Ovary (tissue), 9 donors: ENCODE results near the gene HDAC7. TPM values are rescaled to one million over a fixed set of nuclear protein-coding genes. Genes with fewer than 3 reads are reported as not detected.

Experiments
- DNase-seq, 5 donors: peaks; one replicate each; pipeline ENCODE4 v3.0.0-alpha.2; 2019 to 2020
- H3K27ac ChIP-seq, 2 donors: fragments of 200-600 bp; one replicate each; pipeline versions ENCODE4 v1.5.1 to v1.8.0; 2019 to 2022
- H3K27me3 ChIP-seq: fragments of 200-600 bp; one replicate; pipeline ENCODE4 v1.8.0; 2022
- H3K36me3 ChIP-seq: fragments of 200-600 bp; sonication (generic); one replicate; pipeline ENCODE4 v1.5.1; 2019
- H3K4me1 ChIP-seq: one replicate; pipeline ENCODE4 v1.8.1; 2013; ENCODE audit warnings: mild to moderate bottlenecking, moderate library complexity; ENCODE audit not compliant: insufficient read depth
- H3K4me3 ChIP-seq: fragments of 200-600 bp; sonication (generic); one replicate; pipeline ENCODE4 v1.5.1; 2017
- H3K9me3 ChIP-seq, 2 donors: fragments of 200-600 bp in 1 of 2; sonication (generic) in 1 of 2; one replicate each; pipeline versions ENCODE4 v1.5.1 to v1.8.1; 2013 to 2019; ENCODE audit warnings: mild to moderate bottlenecking in 1 of 2, moderate library complexity in 1 of 2
- CTCF ChIP-seq, 3 donors: fragments of 450-650 bp in 2 of 3; fragments of 200-600 bp in 1 of 3; IDR thresholded peaks; one replicate each; pipeline versions ENCODE4 v1.5.1 to v1.8.0; 2016 to 2022; ENCODE audit warnings: antibody characterized with exemption in 3 of 3, mild to moderate bottlenecking in 1 of 3
- EP300 ChIP-seq: sonication (generic); formaldehyde crosslinking; IDR thresholded peaks from one replicate; pipeline ENCODE4 v1.6.1; 2017; ENCODE audit warnings: antibody characterized with exemption
- POLR2A ChIP-seq: fragments of 450-650 bp; IDR thresholded peaks from one replicate; pipeline ENCODE4 v1.6.1; 2017; ENCODE audit warnings: antibody characterized with exemption, mild to moderate bottlenecking, moderate library complexity
- WGBS, 3 donors: extraction: QIAGEN DNeasy Blood & Tissue Kit in 1 of 3; methylation state at CpG; one replicate each; pipeline versions ENCODE4 v1.1.5 to v1.1.7; 2013 to 2017; 5-methylcytosine and 5-hydroxymethylcytosine counted together
- intact Hi-C, 4 donors: fragments of 100-400 bp; cut with DNase I; formaldehyde crosslinking; loops; one replicate each; pipeline versions ENCODE4 v1.11.0 to v1.15.1; 2022 to 2023
- polyA plus RNA-seq, 2 donors: library from polyadenylated mRNA; stranded (reverse); fragments of 200-250 nt in 1 of 2; fragments of 350-450 nt in 1 of 2; fragmentation: Illumina TruSeq in 1 of 2; extraction: RNeasy Lipid Tissue Mini Kit (QIAGEN cat#74804) in 1 of 2; gene quantifications; one replicate each; pipeline ENCODE4 v1.2.3, GENCODE V29; 2013 to 2014
- total RNA-seq, 7 donors: library from RNA; depleted of rRNA in 2 of 7; stranded (reverse); fragments of >200 nt in 2 of 7; fragmentation: NEBNext Ultra II Directional in 3 of 7; extraction: Animal tissue kit (Norgen Biotek cat#: 25700) in 3 of 7; gene quantifications; one replicate each; pipeline versions ENCODE4 v1.1.0 to v1.2.4, GENCODE V29; 2016 to 2023
- donor health status: DM: no; HTN: no; CAD: no; lungs with moderate emphysema.
- donor health status: DM: no; HTN: no; CAD: no.
- donor health status: Bipolar disorder and iron deficiency.
- donor health status: DM: yes; HTN: yes; CAD: no.
- donor health status: DM: no; HTN: no; CAD: no.
- donor health status: DM: yes; HTN: yes; CAD: no.

The HDAC7 gene
- total and polyA plus RNA-seq, 9 donors = 40.1 to 151 (median 102) TPM

GRCh38 chr12:47757840-47758583 lies 61.7 kb downstream of the HDAC7 start:
- TF ChIP-seq EP300 (no peak), POLR2A (no peak), CTCF (IDR thresholded peaks at IDR 0.05) (no peak)
- H3K4me3 ChIP-seq = peak overlapping the region; percentile 64
- no peaks in the 10 kb centered on the region for H3K27me3 ChIP-seq
- peaks cover 18% of the 10 kb centered on the region for H3K4me1 ChIP-seq
- peak; percentile 67 to 81 (median 73) for DNase-seq
- no peaks in the 10 kb centered on the region for H3K9me3 ChIP-seq
- intact Hi-C loops = loop anchor here in 1 of 4 donors (5.0 kb wide), 1 partner anchor 41 kb away; no protein-coding TSS in a partner anchor
- no peaks in the 10 kb centered on the region for H3K36me3 ChIP-seq
- 7 to 12% (median 10%) methylated on average over 18 to 20 of the region's 20 CpGs for WGBS, 3 donors
- H3K27ac ChIP-seq = peak overlapping the region; percentile 13 to 78

GRCh38 chr12:47757364-47757839 lies 62.3 kb downstream of the HDAC7 start:
- Histone ChIP-seq H3K27me3 (no peaks in the 10 kb centered on the region), H3K36me3 (no peaks in the 10 kb centered on the region), H3K9me3 (no peaks in the 10 kb centered on the region), H3K27ac (peak overlapping the region; percentile 13 to 78), H3K4me3 (peak overlapping the region; percentile 64), H3K4me1 (peaks cover 16% of the 10 kb centered on the region)
- intact Hi-C loops = loop anchor here in 1 of 4 donors (5.0 kb wide), 1 partner anchor 40 kb away; no protein-coding TSS in a partner anchor
- DNase-seq = no peak
- TF ChIP-seq EP300 = no peak
- no peak for TF ChIP-seq POLR2A
- no peak for TF ChIP-seq CTCF (IDR thresholded peaks at IDR 0.05)
- WGBS, 3 donors = 14 to 31% (median 23%) methylated on average over 7 of the region's 7 CpGs

- no peak for DNase-seq
- 73 to 83% (median 75%) methylated on average over 12 of the region's 12 CpGs for WGBS, 3 donors
- H3K27ac ChIP-seq = peak overlapping the region in 1 of 2 donors; percentile 42
- no peak overlapping the region for H3K4me3 ChIP-seq
- no peaks in the 10 kb centered on the region for H3K36me3 ChIP-seq
- H3K4me1 ChIP-seq = peaks cover 16% of the 10 kb centered on the region
- no peaks in the 10 kb centered on the region for H3K9me3 ChIP-seq
- TF ChIP-seq POLR2A (no peak), EP300 (no peak), CTCF (IDR thresholded peaks at IDR 0.05) (no peak)
- no peaks in the 10 kb centered on the region for H3K27me3 ChIP-seq
- intact Hi-C loops = loop anchor here in 1 of 4 donors (5.0 kb wide), 1 partner anchor 39 kb away; no protein-coding TSS in a partner anchor
These were observed 63.8 kb downstream of the HDAC7 start for GRCh38 chr12:47755655-47756562.

- peaks cover 21% of the 10 kb centered on the region for H3K4me1 ChIP-seq
- no peak for DNase-seq
- WGBS, 3 donors = 88 to 95% (median 88%) methylated on average over 3 of the region's 3 CpGs
- TF ChIP-seq EP300 = no peak
- no peak for TF ChIP-seq CTCF (IDR thresholded peaks at IDR 0.05)
- no peak for TF ChIP-seq POLR2A
- H3K4me3 ChIP-seq = no peak overlapping the region
- no peaks in the 10 kb centered on the region for H3K27me3 ChIP-seq
- peak overlapping the region in 1 of 2 donors; percentile 46 for H3K27ac ChIP-seq
- H3K36me3 ChIP-seq = no peaks in the 10 kb centered on the region
- intact Hi-C loops = loop anchor here in 1 of 4 donors (5.0 kb wide), 1 partner anchor 38 kb away; no protein-coding TSS in a partner anchor
- no peaks in the 10 kb centered on the region for H3K9me3 ChIP-seq
These were observed 64.8 kb downstream of the HDAC7 start for GRCh38 chr12:47754881-47755280.
